Fibroblast of villous mesenchyme (primary cell): Measurements from ENCODE around the gene TOMM20. TPM values are rescaled to one million over a fixed set of nuclear protein-coding genes. Genes with fewer than 3 reads are reported as not detected.
"Not testable (repeated sequence)": the region's sequence is repeated elsewhere in the genome, so short reads cannot be mapped to it uniquely, and the experiment has no call there.

Experiments
- DNase-seq: peaks from one replicate; pipeline ENCODE4 v3.0.0-alpha.2; 2010; ENCODE audit warnings: low read depth
- H3K4me3 ChIP-seq: 2 replicates; pipeline ENCODE4 v1.5.1; 2011; ENCODE audit warnings: low read depth, mild to moderate bottlenecking, low read length
- total RNA-seq: library from RNA; depleted of rRNA; stranded (reverse); fragments of >200 nt; gene quantifications from 2 replicates; pipeline ENCODE4 v1.2.3, GENCODE V29; 2012
- TF ChIP-seq, protein P1 (sequence below): IDR thresholded peaks from 2 replicates; pipeline ENCODE4 v1.5.1; 2012; ENCODE audit warnings: low read depth, mild to moderate bottlenecking, low read length; ENCODE audit not compliant: insufficient read depth

The TOMM20 gene
- total RNA-seq, 1 donor: 81.6 TPM

DNA sequence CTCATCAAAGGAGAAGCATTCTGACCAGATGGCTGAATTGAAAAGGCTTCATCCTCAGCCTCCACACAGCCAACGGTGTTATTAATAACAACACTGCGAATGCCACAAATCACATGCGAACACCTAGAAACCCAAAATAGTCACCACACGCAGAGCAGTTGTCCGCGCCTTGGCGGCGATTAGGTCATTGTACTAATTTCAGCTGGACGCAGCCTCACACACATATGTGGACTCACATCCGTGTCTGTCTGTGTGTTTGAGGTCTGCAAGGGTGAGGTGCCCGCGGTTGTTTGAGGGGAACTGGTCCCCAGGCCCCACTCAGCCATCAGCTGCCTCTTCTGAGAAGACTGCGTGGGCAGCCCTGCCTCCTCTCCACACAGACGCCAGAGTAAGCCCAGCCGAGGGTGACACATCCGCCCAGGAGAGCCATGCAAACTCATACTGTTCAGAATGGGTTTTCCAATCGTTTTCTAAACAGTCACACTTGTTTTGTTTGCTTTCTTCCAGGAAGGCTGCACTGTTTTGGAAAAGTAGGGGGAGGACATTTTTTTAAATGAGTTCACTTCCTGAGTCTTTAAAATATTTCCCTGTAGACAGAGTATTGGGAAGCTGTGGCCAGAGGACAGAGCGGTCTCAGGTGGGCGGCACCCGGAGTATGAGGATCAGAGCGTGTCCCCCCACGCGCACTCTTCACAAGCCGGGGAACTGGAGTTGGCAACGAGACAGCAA, 53.4 kb downstream of the TOMM20 start:
- no peak overlapping the region for H3K4me3 ChIP-seq
- TF ChIP-seq, protein P1, sequence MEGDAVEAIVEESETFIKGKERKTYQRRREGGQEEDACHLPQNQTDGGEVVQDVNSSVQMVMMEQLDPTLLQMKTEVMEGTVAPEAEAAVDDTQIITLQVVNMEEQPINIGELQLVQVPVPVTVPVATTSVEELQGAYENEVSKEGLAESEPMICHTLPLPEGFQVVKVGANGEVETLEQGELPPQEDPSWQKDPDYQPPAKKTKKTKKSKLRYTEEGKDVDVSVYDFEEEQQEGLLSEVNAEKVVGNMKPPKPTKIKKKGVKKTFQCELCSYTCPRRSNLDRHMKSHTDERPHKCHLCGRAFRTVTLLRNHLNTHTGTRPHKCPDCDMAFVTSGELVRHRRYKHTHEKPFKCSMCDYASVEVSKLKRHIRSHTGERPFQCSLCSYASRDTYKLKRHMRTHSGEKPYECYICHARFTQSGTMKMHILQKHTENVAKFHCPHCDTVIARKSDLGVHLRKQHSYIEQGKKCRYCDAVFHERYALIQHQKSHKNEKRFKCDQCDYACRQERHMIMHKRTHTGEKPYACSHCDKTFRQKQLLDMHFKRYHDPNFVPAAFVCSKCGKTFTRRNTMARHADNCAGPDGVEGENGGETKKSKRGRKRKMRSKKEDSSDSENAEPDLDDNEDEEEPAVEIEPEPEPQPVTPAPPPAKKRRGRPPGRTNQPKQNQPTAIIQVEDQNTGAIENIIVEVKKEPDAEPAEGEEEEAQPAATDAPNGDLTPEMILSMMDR: no peak

DNA sequence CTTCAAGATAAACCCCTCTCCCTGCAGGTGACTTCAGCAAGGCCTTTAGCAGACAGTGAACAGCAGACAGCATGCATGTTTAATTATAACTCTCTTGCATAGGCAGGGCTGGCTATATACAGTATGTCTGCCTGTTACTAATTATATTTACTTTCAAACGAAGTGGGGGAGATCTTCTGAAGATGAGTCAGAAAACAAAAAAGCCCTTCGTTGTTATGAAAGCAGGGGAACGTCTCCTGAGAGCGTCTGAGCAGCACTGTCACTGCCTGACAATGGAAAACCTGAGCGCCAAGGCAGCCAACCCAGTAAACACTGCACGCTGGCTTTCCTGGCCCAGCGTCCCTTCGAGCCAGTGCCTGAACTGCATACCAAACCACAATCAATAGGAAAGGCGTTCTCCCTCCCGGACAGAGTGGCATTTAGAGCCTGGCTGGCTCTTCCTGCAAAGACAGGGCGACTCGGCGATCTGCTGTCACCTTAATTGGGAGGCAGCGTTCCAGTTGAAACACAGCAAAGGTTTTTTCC, 54.1 kb downstream of the TOMM20 start:
- peak; percentile 86 for DNase-seq
- TF ChIP-seq, protein P1: no peak
- no peak overlapping the region for H3K4me3 ChIP-seq

More for the DNA sequence above, 53.4 kb downstream of the TOMM20 start:
- DNase-seq: peak; percentile 90

DNA sequence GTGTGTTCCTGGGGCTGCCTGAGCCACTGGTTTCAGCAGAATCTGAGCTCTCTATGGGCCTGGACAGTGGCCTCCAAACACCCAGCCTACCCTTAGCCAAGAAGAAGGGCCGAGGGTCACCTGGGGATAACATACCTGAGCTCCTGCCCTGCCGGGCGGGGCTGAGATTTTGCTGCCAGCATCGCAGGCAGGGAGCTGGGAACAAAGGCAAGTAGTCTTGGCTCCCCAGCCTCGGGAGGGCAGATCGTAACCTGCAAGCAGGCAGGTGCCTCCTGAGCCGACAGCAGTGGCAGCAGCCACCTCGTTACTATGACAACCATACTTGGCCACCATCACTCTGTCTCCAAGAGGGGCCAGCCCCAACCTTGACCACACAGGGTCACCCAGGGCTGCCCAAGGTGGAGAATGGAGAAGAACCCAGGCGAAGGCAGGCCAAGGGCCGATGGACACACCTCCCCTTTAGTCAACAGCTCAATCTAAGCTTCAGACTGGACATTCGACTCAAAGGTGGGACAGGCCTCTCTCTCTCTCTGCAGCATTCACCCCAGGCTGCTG, 54.6 kb downstream of the TOMM20 start:
- no peak overlapping the region for H3K4me3 ChIP-seq
- TF ChIP-seq, protein P1: no peak
- DNase-seq: no peak

DNA sequence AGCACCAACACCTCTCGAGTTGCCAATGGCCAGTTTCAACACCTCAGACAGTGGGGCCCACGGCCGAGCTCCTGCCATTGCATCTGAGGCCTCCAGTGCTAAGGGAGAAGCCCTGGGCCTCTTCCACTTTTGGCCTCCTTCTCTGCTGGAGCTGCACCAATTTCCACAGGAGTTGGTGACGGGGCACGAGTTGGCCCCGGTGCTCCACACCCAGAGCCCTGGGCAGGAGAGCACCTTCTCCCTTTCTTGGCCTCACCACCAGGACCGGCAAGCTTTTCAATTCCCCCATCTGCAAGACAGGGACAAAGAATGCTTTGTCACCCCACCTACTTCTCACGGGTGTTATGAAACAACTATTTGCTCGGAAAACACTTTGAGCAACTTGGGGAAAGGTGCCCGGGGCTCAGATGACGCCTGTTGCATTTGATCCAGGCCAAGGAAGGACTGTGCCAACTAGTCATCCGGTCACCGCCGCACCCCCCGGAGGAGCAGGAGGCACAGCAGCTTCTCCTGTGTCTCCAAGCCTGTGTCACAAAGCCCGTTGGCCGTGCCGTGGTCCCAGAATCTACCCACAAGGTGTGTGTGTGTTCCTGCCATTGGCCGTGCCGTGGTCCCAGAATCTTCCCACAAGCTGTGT, 55.2 kb downstream of the TOMM20 start:
- TF ChIP-seq, protein P1: no peak
- DNase-seq: no peak

DNA sequence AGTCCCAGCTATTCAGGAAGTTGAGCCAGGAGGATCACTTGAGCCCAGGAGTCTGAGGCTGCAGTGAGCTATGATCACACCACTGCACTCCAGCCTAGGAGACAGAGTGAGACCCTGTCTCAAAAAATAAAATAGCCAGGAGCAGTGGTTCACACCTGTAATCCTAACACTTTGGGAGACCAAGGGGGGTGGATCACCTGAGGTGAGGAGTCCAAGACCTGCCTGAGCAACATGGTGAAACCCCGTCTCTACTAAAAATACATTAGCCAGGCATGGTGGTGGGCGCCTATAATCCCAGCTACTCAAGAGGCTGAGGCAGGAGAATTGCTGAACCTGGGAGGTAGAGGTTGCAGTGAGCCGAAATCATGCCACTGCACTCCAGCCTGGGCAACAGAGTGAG, 56.1 kb downstream of the TOMM20 start:
- not testable (repeated sequence) for DNase-seq, H3K4me3 ChIP-seq

More for the DNA sequence above, 55.2 kb downstream of the TOMM20 start:
- no peak overlapping the region for H3K4me3 ChIP-seq

GRCh38 chr1:235072096-235072495, 56.5 kb downstream of the TOMM20 start:
- DNase-seq: no peak
- TF ChIP-seq, protein P1: no peak
- no peak overlapping the region for H3K4me3 ChIP-seq

GRCh38 chr1:235070819-235071218, 57.8 kb downstream of the TOMM20 start:
- TF ChIP-seq, protein P1: no peak
- H3K4me3 ChIP-seq: no peak overlapping the region
- DNase-seq: no peak
